GM19099 (cell line): Measurements from ENCODE around the gene HDAC9.

Experiments used
- POLR2A ChIP-seq: IDR thresholded peaks from 3 replicates; pipeline ENCODE4 v1.6.1; 2011; ENCODE audit warnings: low read depth; ENCODE audit not compliant: insufficient read length; ENCODE audit errors: extremely low read depth

HDAC9 gene

GRCh38 chr7:18796216-18796615 lies 300.7 kb downstream of the HDAC9 start:
- TF ChIP-seq POLR2A: no peak

GRCh38 chr7:18798088-18798906 lies 302.7 kb downstream of the HDAC9 start:
- no peak for TF ChIP-seq POLR2A

- no peak for TF ChIP-seq POLR2A
Observed at GRCh38 chr7:18799899-18800298, 304.4 kb downstream of the HDAC9 start.

- no peak for TF ChIP-seq POLR2A
Observed at GRCh38 chr7:18803923-18804322, 308.4 kb downstream of the HDAC9 start.

- TF ChIP-seq POLR2A: no peak
Observed at GRCh38 chr7:18806177-18806576, 310.6 kb downstream of the HDAC9 start.

- TF ChIP-seq POLR2A: no peak
Observed at GRCh38 chr7:18808026-18808425, 312.5 kb downstream of the HDAC9 start.

- no peak for TF ChIP-seq POLR2A
Observed at GRCh38 chr7:18815261-18815960, 319.9 kb downstream of the HDAC9 start.

GRCh38 chr7:18820981-18821380 lies 325.4 kb downstream of the HDAC9 start:
- no peak for TF ChIP-seq POLR2A

- TF ChIP-seq POLR2A: no peak
Observed at GRCh38 chr7:18821554-18821953, 326.0 kb downstream of the HDAC9 start.

GRCh38 chr7:18824157-18824556 lies 328.6 kb downstream of the HDAC9 start:
- TF ChIP-seq POLR2A: no peak

GRCh38 chr7:18828260-18828993 lies 332.9 kb downstream of the HDAC9 start:
- no peak for TF ChIP-seq POLR2A

- no peak for TF ChIP-seq POLR2A
Observed at GRCh38 chr7:18828994-18829857, 333.7 kb downstream of the HDAC9 start.

GRCh38 chr7:18829858-18830285 lies 334.3 kb downstream of the HDAC9 start:
- TF ChIP-seq POLR2A: no peak

- no peak for TF ChIP-seq POLR2A
Observed at GRCh38 chr7:18831419-18831818, 335.9 kb downstream of the HDAC9 start.
